MM.1S (cell line): ENCODE measurements around the gene SLCO3A1.

Source experiments
- CTCF ChIP-seq: fragments of 300-600 bp; sonication (generic); IDR thresholded peaks from 2 replicates; pipeline ENCODE4 v1.5.1; 2016; ENCODE audit warnings: antibody characterized with exemption, low read length, mixed read lengths
- EZH2phosphoT487 ChIP-seq: fragments of 300-600 bp; sonication (generic); IDR thresholded peaks from 2 replicates; pipeline ENCODE4 v1.6.1; 2018; ENCODE audit warnings: antibody characterized with exemption, low read length

DNA sequence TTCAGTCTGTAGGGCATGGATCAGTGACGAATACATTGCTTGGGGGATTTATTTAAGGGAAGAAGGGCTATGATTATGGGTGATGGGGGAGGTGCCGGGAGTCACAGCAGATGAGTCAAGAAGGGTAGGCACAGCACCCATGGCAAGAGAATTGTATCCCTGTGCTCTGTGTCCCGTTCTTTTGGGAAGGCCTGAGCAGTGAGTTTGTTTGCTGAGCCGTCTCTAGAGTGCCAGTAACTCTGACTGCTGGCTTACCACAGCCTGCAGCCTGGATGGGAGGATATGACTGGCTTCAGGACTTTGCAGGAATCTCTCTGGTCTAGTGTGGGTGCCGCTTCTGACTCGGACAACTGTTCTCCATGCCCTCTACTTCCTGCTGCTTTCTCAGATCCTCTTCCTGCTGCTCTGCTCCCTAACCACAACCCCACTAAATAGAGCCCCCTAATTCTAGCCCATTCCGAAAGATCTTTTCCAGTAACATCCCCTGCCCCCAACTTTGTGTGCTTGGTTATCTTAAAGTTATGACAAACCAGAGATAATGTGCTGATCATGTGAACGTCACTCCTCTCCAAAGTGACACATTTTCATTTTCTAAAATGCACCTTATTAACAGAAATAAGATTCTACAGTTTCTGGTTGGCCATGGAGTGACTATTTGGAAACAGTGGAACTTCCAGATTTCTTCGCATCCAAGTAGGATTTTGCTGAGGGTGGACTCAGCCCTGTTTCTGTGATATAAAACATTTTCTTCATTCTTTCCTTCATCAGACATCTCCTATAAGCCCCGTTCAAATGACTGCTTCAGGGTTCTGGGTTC is 239.0 kb downstream of the SLCO3A1 start:
- TF ChIP-seq CTCF (no peak), EZH2phosphoT487 (no peak)
